ENCODE results near the gene MPND.

The MPND gene

DNA sequence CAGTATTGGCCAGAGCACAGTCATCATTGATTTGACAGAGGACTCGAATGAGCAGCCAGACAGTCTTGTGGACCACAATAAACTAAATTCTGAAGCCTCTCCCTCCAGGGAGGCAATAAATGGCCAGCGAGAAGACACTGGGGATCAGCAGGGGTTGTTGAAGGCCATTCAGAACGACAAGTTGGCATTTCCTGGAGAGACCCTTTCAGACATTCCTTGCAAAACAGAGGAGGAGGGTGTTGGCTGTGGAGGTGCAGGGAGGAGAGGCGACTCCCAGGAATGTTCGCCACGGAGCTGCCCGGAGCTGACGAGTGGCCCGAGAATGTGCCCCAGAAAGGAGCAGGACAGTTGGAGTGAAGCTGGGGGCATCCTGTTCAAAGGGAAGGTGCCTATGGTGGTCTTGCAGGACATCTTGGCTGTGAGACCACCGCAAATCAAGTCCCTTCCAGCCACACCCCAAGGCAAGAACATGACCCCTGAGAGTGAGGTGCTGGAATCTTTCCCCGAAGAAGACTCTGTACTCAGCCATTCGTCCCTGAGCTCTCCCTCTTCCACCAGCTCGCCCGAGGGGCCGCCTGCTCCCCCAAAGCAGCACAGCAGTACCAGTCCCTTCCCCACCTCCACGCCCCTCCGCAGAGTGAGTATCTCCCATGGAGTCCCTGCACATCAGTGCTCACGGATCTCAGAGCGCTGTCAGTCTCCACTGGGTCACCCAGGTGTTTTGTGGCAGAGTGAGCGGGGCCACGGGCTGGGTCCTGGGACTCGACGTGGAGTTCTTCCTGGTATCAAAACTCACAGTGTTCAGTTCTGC is 66.0 kb downstream of the MPND start:
- DNase-seq = no peak

Measured in NCI-H1694 treated with DMSO at 0.1 percent for 48 hours (cell line).